GM12878 (cell line): Measurements from ENCODE around the gene TBC1D20. TPM values are rescaled to one million over a fixed set of nuclear protein-coding genes. Genes with fewer than 3 reads are reported as not detected.

Experiments
- ATAC-seq: fragments of 200-7000 bp; cut with Tn5 transposase; 3 replicates; pipeline ENCODE4 v1.9.1; 2020; ENCODE audit warnings: mild to moderate bottlenecking, moderate library complexity
- BruUV-seq: library from RNA; stranded (reverse); fragments of 400-500 nt; replicated peaks from 2 replicates; lab custom pipeline; 2021; lab: Mats Ljungman, UMichigan
- CTCF ChIA-PET: fragments of 300-600 bp; sonication (Branson Sonifier 250); formaldehyde crosslinking; extraction: SDS; loops from one replicate; lab custom pipeline; 2021; ENCODE audit warnings: inconsistent platforms; lab: Yijun Ruan, JAX
- POLR2A ChIA-PET: fragments of 350-600 bp; formaldehyde crosslinking; extraction: SDS; loops from one replicate; lab custom pipeline; 2021; ENCODE audit warnings: inconsistent platforms; lab: Charles Lee
- RAD21 ChIA-PET: fragments of 300-600 bp; sonication (Branson Sonifier 250); formaldehyde crosslinking; loops from one replicate; lab custom pipeline; 2023; ENCODE audit warnings: antibody characterized with exemption; ENCODE audit not compliant: unreplicated experiment; lab: Charles Lee
- SMC1A ChIA-PET: fragments of 300-600 bp; sonication (Branson Sonifier 250); formaldehyde crosslinking; loops from one replicate; lab custom pipeline; 2023; ENCODE audit not compliant: unreplicated experiment, uncharacterized antibody; lab: Charles Lee
- DNase-seq: peaks from one replicate; pipeline ENCODE4 v3.0.0-alpha.2; 2011; ENCODE audit warnings: low read depth, low spot score
- FAIRE-seq: peaks from 3 replicates; lab custom pipeline; 2011; peaks lifted over from hg19 to GRCh38; lab: Jason Lieb, UNC
- H2AFZ ChIP-seq: 2 replicates; pipeline ENCODE4 v1.6.0; 2011; ENCODE audit warnings: low read depth, low read length, control low read depth; ENCODE audit not compliant: control insufficient read depth
- H3K27ac ChIP-seq: 2 replicates; pipeline ENCODE4 v1.5.1; 2011; ENCODE audit warnings: control low read depth; ENCODE audit not compliant: control insufficient read depth, insufficient read depth
- H3K27me3 ChIP-seq, 2 experiments: replicated peaks in 1 of 2; 2 replicates each; pipeline versions ENCODE4 v1.6.0 to v1.6.1; 2011; ENCODE audit warnings: low read length in 1 of 2; ENCODE audit not compliant: control insufficient read depth in 2 of 2, insufficient read depth in 2 of 2
- H3K36me3 ChIP-seq, 2 experiments: 2 replicates each; pipeline ENCODE4 v1.5.1; 2011; ENCODE audit warnings: low read length in 1 of 2; ENCODE audit not compliant: control insufficient read depth in 2 of 2, insufficient read depth in 2 of 2
- H3K4me1 ChIP-seq: 2 replicates; pipeline ENCODE4 v1.6.1; 2011; ENCODE audit warnings: mild to moderate bottlenecking, low read length, moderate library complexity, mixed read lengths; ENCODE audit not compliant: control insufficient read depth, insufficient read depth
- H3K4me2 ChIP-seq: 2 replicates; pipeline ENCODE4 v1.6.0; 2011; ENCODE audit warnings: control low read depth; ENCODE audit not compliant: control insufficient read depth, insufficient read depth
- H3K4me3 ChIP-seq: fragments of 200-600 bp; sonication (generic); 2 replicates; pipeline ENCODE4 v1.5.1; 2016
- H3K79me2 ChIP-seq: 2 replicates; pipeline ENCODE4 v1.6.0; 2011; ENCODE audit warnings: low read length; ENCODE audit not compliant: control insufficient read depth, insufficient read depth
- H3K9ac ChIP-seq: 2 replicates; pipeline ENCODE4 v1.8.0; 2011; ENCODE audit warnings: low read length, control low read depth, mixed read lengths; ENCODE audit not compliant: control insufficient read depth, insufficient read depth
- H3K9me3 ChIP-seq: replicated peaks from 3 replicates; pipeline ENCODE4 v1.5.1; 2011; ENCODE audit warnings: mild to moderate bottlenecking, low read length; ENCODE audit not compliant: control insufficient read depth, insufficient read depth
- H4K20me1 ChIP-seq: 2 replicates; pipeline ENCODE4 v1.6.0; 2011; ENCODE audit not compliant: control insufficient read depth, insufficient read depth
- ESRRA ChIP-seq: IDR thresholded peaks from 2 replicates; pipeline ENCODE4 v1.6.1; 2012; ENCODE audit warnings: mild to moderate bottlenecking, low read length, improper control_type of control experiment
- MEF2B ChIP-seq: fragments of 450-650 bp; IDR thresholded peaks from 2 replicates; pipeline ENCODE4 v1.6.1; 2018; ENCODE audit warnings: mild to moderate bottlenecking, moderate library complexity; ENCODE audit not compliant: partially characterized antibody, poor library complexity, severe bottlenecking
- MTA2 ChIP-seq: fragments of 450-650 bp; IDR thresholded peaks from 2 replicates; pipeline ENCODE4 v1.6.1; 2016; ENCODE audit warnings: low read depth, mild to moderate bottlenecking, moderate library complexity
- POLR2A ChIP-seq: IDR thresholded peaks from 2 replicates; pipeline ENCODE4 v1.6.1; 2011; ENCODE audit warnings: low read depth, mild to moderate bottlenecking, low read length
- STAT3 ChIP-seq: IDR thresholded peaks from 2 replicates; pipeline ENCODE4 v1.6.1; 2011; ENCODE audit warnings: low read depth, low read length, improper control_type of control experiment
- TAF1 ChIP-seq: IDR thresholded peaks from 2 replicates; pipeline ENCODE4 v1.6.1; 2011; ENCODE audit warnings: mild to moderate bottlenecking, low read depth, low read length, borderline replicate concordance
- WGBS: methylation state at CpG from one replicate; pipeline ENCODE4 v1.1.6; 2016; ENCODE audit warnings: low lambda C conversion rate; ENCODE audit not compliant: insufficient replicate concordance, insufficient coverage; ENCODE audit errors: missing lambda C conversion rate; 5-methylcytosine and 5-hydroxymethylcytosine counted together
- in situ Hi-C: fragments of 300-500 bp; cut with MboI; formaldehyde crosslinking; loops from 9 replicates; pipeline ENCODE4 v1.14.3; 2018; ENCODE audit warnings: mixed read lengths
- intact Hi-C: fragments of 100-400 bp; cut with micrococcal nuclease; formaldehyde crosslinking; loops from one replicate; pipeline ENCODE4 v1.14.2; 2022; ENCODE audit not compliant: unreplicated experiment
- polyA plus RNA-seq, 11 experiments: library from polyadenylated mRNA; depleted of rRNA in 4 of 11; unstranded in 6 of 11; stranded (reverse) in 5 of 11; fragments of >200 nt; fragmentation: Nextera tagmentation in 4 of 11; fragmentation: Illumina TruSeq in 1 of 11; extraction: Ambion mirVana in 4 of 11; extraction: Trizol in 1 of 11; gene quantifications; 1 replicate in 1 of 11; 2 replicates in 10 of 11; pipeline versions ENCODE4 v1.2.1 to v1.2.3, GENCODE V29; 2011 to 2016; ENCODE audit warnings: inconsistent platforms in 2 of 11, missing spikeins in 2 of 11, low read depth in 1 of 11
- total RNA-seq, 4 experiments: library from RNA; depleted of rRNA in 3 of 4; stranded (reverse); fragments of >200 nt in 3 of 4; fragmentation: Illumina TruSeq in 1 of 4; extraction: Trizol in 1 of 4; gene quantifications; 2 replicates each; pipeline versions ENCODE4 v1.2.1 to v1.2.3, GENCODE V29; 2013 to 2021
- TF ChIP-seq, protein P1 (sequence below): IDR thresholded peaks from 2 replicates; pipeline ENCODE4 v1.6.1; 2011; ENCODE audit warnings: borderline replicate concordance, low read depth, mild to moderate bottlenecking, moderate library complexity, low read length; ENCODE audit not compliant: insufficient read depth, poor library complexity, severe bottlenecking
- TF ChIP-seq, protein P2 (sequence below): fragments of 150-350 bp; IDR thresholded peaks from 2 replicates; pipeline ENCODE4 v1.6.1; 2014; ENCODE audit warnings: mild to moderate bottlenecking, low read depth, low read length

Gene TBC1D20
- total and polyA plus RNA-seq, 10 of the 15 experiments (the other 5 are each of a cell fraction or from before 2014, with no cell fraction given), result 4.3 to 17.9 (median 11.2) TPM

GRCh38 chr20:432677-433299, 29.5 kb downstream of the TBC1D20 start:
- RAD21 ChIA-PET, result interaction anchor here (0.8 to 1.8 kb wide), 3 partner anchors 25 to 129 kb away, joined by 3 to 10 read pairs (median 3); no protein-coding TSS in a partner anchor
- Histone ChIP-seq H3K4me1 (peaks cover 25% of the 10 kb centered on the region), H2AFZ (no peak overlapping the region), H3K36me3 (peaks cover 17 to 28% of the 10 kb centered on the region in 2 experiments), H4K20me1 (no peaks in the 10 kb centered on the region), H3K9ac (no peak overlapping the region; the same call in 1 of the 2 replicates), H3K4me2 (peak overlapping the region; percentile 72), H3K79me2 (no peaks in the 10 kb centered on the region), H3K27ac (peak overlapping the region; percentile 92), H3K9me3 (no peaks in the 10 kb centered on the region), H3K27me3 (no peaks in the 10 kb centered on the region), H3K4me3 (no peak overlapping the region)
- no TSS peak for BruUV-seq
- FAIRE-seq, result no peak
- in situ Hi-C loops (no loop called here), intact Hi-C loops (no loop called here)
- DNase-seq, result no peak
- TF ChIP-seq, protein P1, sequence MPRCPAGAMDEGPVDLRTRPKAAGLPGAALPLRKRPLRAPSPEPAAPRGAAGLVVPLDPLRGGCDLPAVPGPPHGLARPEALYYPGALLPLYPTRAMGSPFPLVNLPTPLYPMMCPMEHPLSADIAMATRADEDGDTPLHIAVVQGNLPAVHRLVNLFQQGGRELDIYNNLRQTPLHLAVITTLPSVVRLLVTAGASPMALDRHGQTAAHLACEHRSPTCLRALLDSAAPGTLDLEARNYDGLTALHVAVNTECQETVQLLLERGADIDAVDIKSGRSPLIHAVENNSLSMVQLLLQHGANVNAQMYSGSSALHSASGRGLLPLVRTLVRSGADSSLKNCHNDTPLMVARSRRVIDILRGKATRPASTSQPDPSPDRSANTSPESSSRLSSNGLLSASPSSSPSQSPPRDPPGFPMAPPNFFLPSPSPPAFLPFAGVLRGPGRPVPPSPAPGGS, result no peak
- TF ChIP-seq MEF2B, result no peak
- TF ChIP-seq, protein P2, sequence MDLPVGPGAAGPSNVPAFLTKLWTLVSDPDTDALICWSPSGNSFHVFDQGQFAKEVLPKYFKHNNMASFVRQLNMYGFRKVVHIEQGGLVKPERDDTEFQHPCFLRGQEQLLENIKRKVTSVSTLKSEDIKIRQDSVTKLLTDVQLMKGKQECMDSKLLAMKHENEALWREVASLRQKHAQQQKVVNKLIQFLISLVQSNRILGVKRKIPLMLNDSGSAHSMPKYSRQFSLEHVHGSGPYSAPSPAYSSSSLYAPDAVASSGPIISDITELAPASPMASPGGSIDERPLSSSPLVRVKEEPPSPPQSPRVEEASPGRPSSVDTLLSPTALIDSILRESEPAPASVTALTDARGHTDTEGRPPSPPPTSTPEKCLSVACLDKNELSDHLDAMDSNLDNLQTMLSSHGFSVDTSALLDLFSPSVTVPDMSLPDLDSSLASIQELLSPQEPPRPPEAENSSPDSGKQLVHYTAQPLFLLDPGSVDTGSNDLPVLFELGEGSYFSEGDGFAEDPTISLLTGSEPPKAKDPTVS, result no peak
- TF ChIP-seq ESRRA, result no peak
- no peak for TF ChIP-seq MTA2
- 0 out of 2 replicates have a peak, but pooled peaks have one; percentile 25 for TF ChIP-seq POLR2A
- TF ChIP-seq STAT3, result no peak
- TF ChIP-seq TAF1, result no peak
- SMC1A ChIA-PET, result interaction anchor here (1.0 to 1.3 kb wide), 3 partner anchors 22 to 59 kb away, joined by 3 read pairs; no protein-coding TSS in a partner anchor
- ATAC-seq, result no peak
- CTCF ChIA-PET, result interaction anchor here (1.0 to 3.8 kb wide), 5 partner anchors 13 to 78 kb away, joined by 3 to 21 read pairs (median 6); no protein-coding TSS in a partner anchor
- WGBS, result 69% methylated on average over 11 of the region's 11 CpGs
- POLR2A ChIA-PET, result interaction anchor here (1.0 to 2.1 kb wide), 4 partner anchors 20 to 104 kb away, joined by 3 to 7 read pairs (median 3); partner anchors contain the start of gene TRIB3
